Endothelial cell of umbilical vein (primary cell): ENCODE results near the gene INPP5A. TPM values are rescaled to one million over a fixed set of nuclear protein-coding genes. Genes with fewer than 3 reads are reported as not detected.

Experiments used
- BruUV-seq: library from RNA; stranded (reverse); fragments of 400-500 nt; replicated peaks from 2 replicates; lab custom pipeline; 2021; lab: Mats Ljungman, UMichigan
- CTCF ChIA-PET: fragments of 300-600, 350-600 bp; sonication (Branson Sonifier 250); formaldehyde crosslinking; loops from one replicate; lab custom pipeline; 2021; ENCODE audit warnings: antibody characterized with exemption, inconsistent platforms; lab: Charles Lee
- POLR2A ChIA-PET: fragments of 300-600, 350-600 bp; sonication (Branson Sonifier 250); formaldehyde crosslinking; loops from one replicate; lab custom pipeline; 2021; ENCODE audit warnings: antibody characterized with exemption, inconsistent platforms; lab: Charles Lee
- DNase-seq: peaks from one replicate; pipeline ENCODE4 v3.0.0-alpha.2; 2011; ENCODE audit warnings: low read depth, low spot score
- FAIRE-seq: peaks from 2 replicates; lab custom pipeline; 2011; peaks lifted over from hg19 to GRCh38; lab: Jason Lieb, UNC
- H2AFZ ChIP-seq: 2 replicates; pipeline ENCODE4 v1.6.0; 2012; ENCODE audit warnings: low read depth, low read length, control low read depth, inconsistent platforms
- H3K27ac ChIP-seq: 2 replicates; pipeline ENCODE4 v1.5.1; 2011; ENCODE audit warnings: low read depth, mild to moderate bottlenecking, control low read depth, low read length, moderate library complexity; ENCODE audit not compliant: insufficient read depth
- H3K27me3 ChIP-seq, 2 experiments: 2 replicates each; pipeline versions ENCODE4 v1.6.0 to v1.6.1; 2011; ENCODE audit warnings: low read length in 2 of 2, mixed read lengths in 1 of 2; ENCODE audit not compliant: control insufficient read depth in 2 of 2, insufficient read depth in 2 of 2
- H3K36me3 ChIP-seq, 2 experiments: 2 replicates in 1 of 2; 3 replicates in 1 of 2; pipeline ENCODE4 v1.5.1; 2011; ENCODE audit warnings: low read length in 2 of 2, mild to moderate bottlenecking in 1 of 2, moderate library complexity in 1 of 2; ENCODE audit not compliant: control insufficient read depth in 2 of 2, insufficient read depth in 2 of 2; ENCODE audit errors: extremely low read depth in 1 of 2
- H3K4me1 ChIP-seq: 3 replicates; pipeline ENCODE4 v1.5.1; 2011; ENCODE audit warnings: mild to moderate bottlenecking, low read length; ENCODE audit not compliant: control insufficient read depth, insufficient read depth; ENCODE audit errors: extremely low read depth
- H3K4me2 ChIP-seq: 2 replicates; pipeline ENCODE4 v1.6.1; 2011; ENCODE audit warnings: low read length, control low read depth, mixed read lengths; ENCODE audit not compliant: insufficient read depth
- H3K4me3 ChIP-seq, 3 experiments: fragments of 200-600 bp in 1 of 3; sonication (generic), shearing (Covaris generic) in 1 of 3; replicated peaks in 1 of 3; 2 replicates each; pipeline ENCODE4 v1.5.1; 2011 to 2016; ENCODE audit warnings: control low read depth in 3 of 3, low read length in 3 of 3, mild to moderate bottlenecking in 2 of 3, inconsistent platforms in 1 of 3, low read depth in 1 of 3, moderate library complexity in 1 of 3; ENCODE audit not compliant: insufficient read depth in 1 of 3
- H3K79me2 ChIP-seq: 2 replicates; pipeline ENCODE4 v1.6.0; 2012; ENCODE audit warnings: low read length, inconsistent platforms; ENCODE audit not compliant: control insufficient read depth, insufficient read depth
- H3K9ac ChIP-seq: replicated peaks from 2 replicates; pipeline ENCODE3; 2011; ENCODE audit warnings: low read length, control low read depth; ENCODE audit not compliant: insufficient read depth; ENCODE audit errors: extremely low read depth
- H3K9me1 ChIP-seq: replicated peaks from 3 replicates; pipeline ENCODE4 v1.6.0; 2011; ENCODE audit warnings: mild to moderate bottlenecking, low read length; ENCODE audit not compliant: control insufficient read depth, insufficient read depth; ENCODE audit errors: extremely low read depth
- H3K9me3 ChIP-seq: replicated peaks from 2 replicates; pipeline ENCODE4 v1.5.1; 2012; ENCODE audit warnings: low read length, inconsistent platforms; ENCODE audit not compliant: control insufficient read depth, insufficient read depth
- H4K20me1 ChIP-seq: replicated peaks from 2 replicates; pipeline ENCODE3; 2011; ENCODE audit warnings: mild to moderate bottlenecking, low read length; ENCODE audit not compliant: control insufficient read depth, insufficient read depth; ENCODE audit errors: extremely low read depth
- CTCF ChIP-seq, 2 donors: IDR thresholded peaks; 1 replicate in 1 of 2; 2 replicates in 1 of 2; pipeline ENCODE4 v1.5.1; 2011; ENCODE audit warnings: low read length in 2 of 2, mild to moderate bottlenecking in 2 of 2, moderate library complexity in 2 of 2, control low read depth in 1 of 2, inconsistent platforms in 1 of 2, low read depth in 1 of 2; ENCODE audit not compliant: insufficient read depth in 1 of 2; ENCODE audit errors: extremely low read depth in 1 of 2
- EZH2 ChIP-seq: IDR thresholded peaks from 2 replicates; pipeline ENCODE4 v1.6.1; 2012; ENCODE audit warnings: borderline replicate concordance, low read depth, mild to moderate bottlenecking, moderate library complexity, low read length, inconsistent platforms; ENCODE audit not compliant: severe bottlenecking
- FOS ChIP-seq: IDR thresholded peaks from 2 replicates; pipeline ENCODE4 v1.6.1; 2011; ENCODE audit warnings: mild to moderate bottlenecking, low read length, moderate library complexity, borderline replicate concordance; ENCODE audit not compliant: insufficient read depth
- GATA2 ChIP-seq: IDR thresholded peaks from 2 replicates; pipeline ENCODE4 v1.7.0; 2011; ENCODE audit warnings: low read depth, mild to moderate bottlenecking, moderate library complexity, mixed read lengths, low read length; ENCODE audit not compliant: insufficient read length, insufficient read depth
- JUN ChIP-seq: IDR thresholded peaks from 2 replicates; pipeline ENCODE4 v1.6.1; 2011; ENCODE audit warnings: borderline replicate concordance, low read depth; ENCODE audit not compliant: insufficient read length, insufficient read depth
- MAX ChIP-seq: IDR thresholded peaks from 2 replicates; pipeline ENCODE4 v1.6.1; 2011; ENCODE audit not compliant: insufficient read depth, insufficient read length
- MYC ChIP-seq: IDR thresholded peaks from one replicate; pipeline ENCODE4 v1.6.1; 2011; ENCODE audit warnings: mild to moderate bottlenecking, low read depth, low read length
- POLR2A ChIP-seq: IDR thresholded peaks from 2 replicates; pipeline ENCODE4 v1.6.1; 2012; ENCODE audit warnings: low read depth, mild to moderate bottlenecking, control low read depth, low read length
- POLR2AphosphoS5 ChIP-seq: IDR thresholded peaks from 2 replicates; pipeline ENCODE4 v1.6.1; 2012; ENCODE audit warnings: low read depth, mild to moderate bottlenecking, control low read depth, low read length, moderate library complexity; ENCODE audit not compliant: insufficient read depth
- dilution Hi-C: fragments of 300-500 bp; cut with MboI; formaldehyde crosslinking; loops from one replicate; pipeline ENCODE4 v1.15.0; 2019; ENCODE audit warnings: low sequenced_read_pairs; ENCODE audit not compliant: extremely low pct_ligation_motif_present
- intact Hi-C: fragments of 100-400 bp; cut with micrococcal nuclease; formaldehyde crosslinking; loops from one replicate; pipeline ENCODE4 v1.10.0; 2022
- polyA plus RNA-seq, 4 experiments: library from polyadenylated mRNA; depleted of rRNA in 3 of 4; stranded (reverse) in 3 of 4; unstranded in 1 of 4; fragments of >200 nt; gene quantifications; 2 replicates each; pipeline versions ENCODE4 v1.2.1 to v1.2.3, GENCODE V29; 2011 to 2012; ENCODE audit warnings: missing spikeins in 1 of 4
- total RNA-seq: library from RNA; stranded (reverse); gene quantifications from 2 replicates; pipeline ENCODE4 v1.2.3, GENCODE V29; 2021

The INPP5A gene
- total and polyA plus RNA-seq, 2 donors (not counting 3 experiments of a cell fraction or from before 2014, with no cell fraction given), result 22.9 to 33.2 TPM

GRCh38 chr10:132807621-132808049, 270.0 kb downstream of the INPP5A start:
- ChIA-PET POLR2A (no interaction called here), CTCF (no interaction called here)
- no peak overlapping the region for H3K27ac ChIP-seq
- no peaks in the 10 kb centered on the region for H3K4me1 ChIP-seq
- BruUV-seq, result no TSS peak
- H3K9me1 ChIP-seq, result no peaks in the 10 kb centered on the region
- intact Hi-C loops, result no loop called here
- no peaks in the 10 kb centered on the region for H3K36me3 ChIP-seq
- no peaks in the 10 kb centered on the region for H3K79me2 ChIP-seq
- H3K27me3 ChIP-seq, result no peaks in the 10 kb centered on the region
- no peak for DNase-seq
- H2AFZ ChIP-seq, result no peak overlapping the region
- no peaks in the 10 kb centered on the region for H3K9me3 ChIP-seq
- FAIRE-seq, result no peak
- no peak overlapping the region for H3K4me2 ChIP-seq
- TF ChIP-seq POLR2A (no peak), MYC (no peak), MAX (no peak), CTCF (IDR thresholded peaks at IDR 0.05; ENCODE audit: extremely low read depth in 1 of 2, insufficient read depth in 1 of 2, low read depth in 1 of 2, low read length in 2 of 2) (no peak), POLR2AphosphoS5 (no peak), FOS (no peak), GATA2 (no peak), JUN (no peak), EZH2 (no peak)
- no peak overlapping the region for H3K9ac ChIP-seq
- no peak overlapping the region for H3K4me3 ChIP-seq
- dilution Hi-C loops, result no loop called here
- H4K20me1 ChIP-seq, result no peaks in the 10 kb centered on the region
